Measurements from ENCODE around the gene FRMD6. TPM values are rescaled to one million over a fixed set of nuclear protein-coding genes. Genes with fewer than 3 reads are reported as not detected.

Gene FRMD6
- total and polyA plus RNA-seq, 9 donors: 15.3 to 79.2 (median 33.3) TPM

GRCh38 chr14:51616724-51617409 lies 34.8 kb upstream of the FRMD6 start:
- Histone ChIP-seq H3K4me1 (ENCODE audit: insufficient read depth) (peaks cover 1% of the 10 kb centered on the region), H3K27me3 (no peaks in the 10 kb centered on the region), H3K36me3 (no peaks in the 10 kb centered on the region), H3K9me3 (no peaks in the 10 kb centered on the region), H3K4me3 (no peak overlapping the region), H3K27ac (no peak overlapping the region)
- TF ChIP-seq POLR2A (IDR thresholded peaks at IDR 0.05) (no peak), CTCF (IDR thresholded peaks at IDR 0.05) (no peak), EP300 (IDR thresholded peaks at IDR 0.05) (no peak)
- intact Hi-C loops (cut with DNase I): no loop called here
- WGBS, 3 donors: 41% methylated on average over 4 of the region's 4 CpGs
- no peak for DNase-seq

DNA sequence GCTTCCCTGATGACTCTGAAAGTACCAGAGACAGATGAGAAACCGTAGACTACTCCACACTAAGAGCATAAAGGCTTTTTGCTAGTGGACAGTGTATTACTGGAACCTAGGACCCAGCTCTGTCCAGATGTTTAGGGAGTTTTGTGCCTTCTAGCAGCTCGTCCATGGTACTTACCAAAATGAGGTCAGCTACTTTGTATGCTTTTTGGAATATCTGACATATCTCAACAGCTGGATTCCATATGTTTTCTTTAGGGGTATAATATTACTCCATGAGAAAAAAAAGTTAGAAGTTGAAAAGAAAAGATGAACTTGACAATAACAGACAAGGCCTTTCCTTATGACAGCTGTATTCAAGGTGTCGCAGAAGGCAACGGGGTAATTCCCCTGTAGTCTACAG lies 32.1 kb upstream of the FRMD6 start:
- H3K27ac ChIP-seq: no peak overlapping the region
- H3K4me1 ChIP-seq (ENCODE audit: insufficient read depth): peaks cover 1% of the 10 kb centered on the region
- no peaks in the 10 kb centered on the region for H3K36me3 ChIP-seq
- WGBS, 3 donors: 64 to 74% (median 74%) methylated on average over 4 of the region's 4 CpGs
- DNase-seq: no peak
- no peaks in the 10 kb centered on the region for H3K27me3 ChIP-seq
- intact Hi-C loops (cut with DNase I): no loop called here
- H3K4me3 ChIP-seq: no peak overlapping the region
- H3K9me3 ChIP-seq: no peaks in the 10 kb centered on the region
- TF ChIP-seq EP300 (IDR thresholded peaks at IDR 0.05) (no peak), POLR2A (IDR thresholded peaks at IDR 0.05) (no peak), CTCF (IDR thresholded peaks at IDR 0.05) (no peak)

DNA sequence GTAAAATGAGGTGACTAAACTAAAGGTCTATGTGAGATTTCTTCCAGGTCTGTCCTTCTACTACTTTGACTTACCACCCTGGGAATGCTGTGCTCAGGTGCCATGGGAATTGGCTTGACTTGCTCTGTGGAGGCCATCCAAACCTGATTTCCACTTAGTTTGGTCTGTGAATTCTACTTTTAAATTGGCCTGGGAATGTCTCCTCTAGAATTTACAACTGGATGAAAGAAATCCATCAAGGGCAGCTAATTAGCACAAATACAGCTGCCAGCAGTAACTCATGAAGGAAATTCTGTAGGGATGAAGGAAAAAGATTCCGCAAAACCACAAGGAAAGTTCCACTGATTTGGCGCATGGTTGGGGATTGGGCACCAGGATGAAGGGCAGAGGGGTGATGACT lies 31.7 kb upstream of the FRMD6 start:
- 93 to 97% (median 97%) methylated on average over 2 of the region's 2 CpGs for WGBS, 3 donors
- no peaks in the 10 kb centered on the region for H3K9me3 ChIP-seq
- H3K4me1 ChIP-seq (ENCODE audit: insufficient read depth): peaks cover 1% of the 10 kb centered on the region
- TF ChIP-seq CTCF (IDR thresholded peaks at IDR 0.05): no peak
- no peak for TF ChIP-seq POLR2A (IDR thresholded peaks at IDR 0.05)
- TF ChIP-seq EP300 (IDR thresholded peaks at IDR 0.05): no peak
- intact Hi-C loops (cut with DNase I): no loop called here
- DNase-seq: no peak
- H3K36me3 ChIP-seq: no peaks in the 10 kb centered on the region
- no peak overlapping the region for H3K4me3 ChIP-seq
- H3K27ac ChIP-seq: no peak overlapping the region
- H3K27me3 ChIP-seq: no peaks in the 10 kb centered on the region

- Histone ChIP-seq H3K4me3 (no peak overlapping the region), H3K4me1 (ENCODE audit: insufficient read depth) (peaks cover 1% of the 10 kb centered on the region), H3K9me3 (no peaks in the 10 kb centered on the region), H3K27ac (no peak overlapping the region), H3K27me3 (no peaks in the 10 kb centered on the region), H3K36me3 (no peaks in the 10 kb centered on the region)
- DNase-seq: no peak
- TF ChIP-seq CTCF (IDR thresholded peaks at IDR 0.05): no peak
- WGBS, 3 donors: 83 to 94% (median 84%) methylated on average over 2 of the region's 2 CpGs
- intact Hi-C loops (cut with DNase I): no loop called here
Measured at GRCh38 chr14:51621654-51622053, 30.1 kb upstream of the FRMD6 start.

Measured in ovary (tissue), 9 donors.